K562 (cell line): ENCODE data around the gene ASB7. TPM values are rescaled to one million over a fixed set of nuclear protein-coding genes. Genes with fewer than 3 reads are reported as not detected.

ENCODE experiments used
- ATAC-seq: fragments of 200-7000 bp; cut with Tn5 transposase; 3 replicates; pipeline ENCODE4 v1.9.1; 2020; ENCODE audit warnings: moderate library complexity
- BruUV-seq: library from RNA; stranded (reverse); fragments of 400-500 nt; replicated peaks from 2 replicates; lab custom pipeline; 2021; lab: Mats Ljungman, UMichigan
- CTCF ChIA-PET: fragments of 300-600 bp; formaldehyde crosslinking; extraction: SDS; loops from one replicate; lab custom pipeline; 2021; ENCODE audit warnings: low intra/inter-chr PET ratio; lab: Yijun Ruan, JAX
- POLR2A ChIA-PET: fragments of 300-600, 350-650 bp; sonication (Branson Sonifier 250); formaldehyde crosslinking; extraction: SDS; loops from one replicate; lab custom pipeline; 2021; ENCODE audit warnings: antibody characterized with exemption, inconsistent platforms; lab: Yijun Ruan, JAX
- DNase-seq, 4 experiments: peaks; one replicate each; pipeline versions ENCODE4 v3.0.0 to v3.0.0-alpha.2; 2011 to 2018; ENCODE audit warnings: low spot score in 3 of 4, mixed read lengths in 3 of 4; ENCODE audit errors: extremely low read depth in 1 of 4
- FAIRE-seq: peaks from 2 replicates; lab custom pipeline; 2011; peaks lifted over from hg19 to GRCh38; lab: Jason Lieb, UNC
- H2AFZ ChIP-seq: 2 replicates; pipeline ENCODE4 v1.6.0; 2011; ENCODE audit warnings: low read depth, low read length, control low read depth, inconsistent platforms
- H3K27ac ChIP-seq: fragments of 200-600 bp; 3 replicates; pipeline ENCODE4 v1.8.0; 2011; ENCODE audit warnings: low read depth, mild to moderate bottlenecking, control low read depth, inconsistent platforms, low read length, moderate library complexity, mixed read lengths; ENCODE audit errors: extremely low read depth
- H3K27me3 ChIP-seq, 2 experiments: fragments of 300-600 bp in 1 of 2; 2 replicates in 1 of 2; 3 replicates in 1 of 2; pipeline versions ENCODE4 v1.6.0 to v1.8.0; 2011; ENCODE audit warnings: inconsistent platforms in 2 of 2, low read length in 2 of 2, mild to moderate bottlenecking in 1 of 2, mixed read lengths in 1 of 2, moderate library complexity in 1 of 2; ENCODE audit not compliant: control insufficient read depth in 2 of 2, insufficient read depth in 2 of 2
- H3K36me3 ChIP-seq: fragments of 300-600 bp; 3 replicates; pipeline ENCODE4 v1.8.0; 2011; ENCODE audit warnings: mild to moderate bottlenecking, low read length, inconsistent platforms; ENCODE audit not compliant: control insufficient read depth, insufficient read depth
- H3K4me1 ChIP-seq, 2 experiments: fragments of 200-600 bp in 1 of 2; replicated peaks in 1 of 2; 2 replicates in 1 of 2; 3 replicates in 1 of 2; pipeline versions ENCODE4 v1.5.1 to v1.8.0; 2011; ENCODE audit warnings: inconsistent platforms in 2 of 2, low read length in 2 of 2, mild to moderate bottlenecking in 1 of 2, mixed read lengths in 1 of 2, moderate library complexity in 1 of 2; ENCODE audit not compliant: control insufficient read depth in 2 of 2, insufficient read depth in 2 of 2
- H3K4me2 ChIP-seq: 2 replicates; pipeline ENCODE4 v1.6.1; 2011; ENCODE audit warnings: low read length, control low read depth, inconsistent platforms, mixed read lengths; ENCODE audit not compliant: insufficient read depth
- H3K4me3 ChIP-seq: fragments of 200-600 bp; sonication (generic), shearing (Covaris generic); 2 replicates; pipeline ENCODE4 v1.5.1; 2016; ENCODE audit warnings: control low read depth, inconsistent platforms
- H3K79me2 ChIP-seq: fragments of 200-600 bp; 3 replicates; pipeline ENCODE4 v1.8.0; 2011; ENCODE audit warnings: low read length, inconsistent platforms; ENCODE audit not compliant: control insufficient read depth, insufficient read depth
- H3K9ac ChIP-seq, 2 experiments: 2 replicates each; pipeline versions ENCODE4 v1.6.0 to v1.6.1; 2011; ENCODE audit warnings: low read depth in 2 of 2, low read length in 2 of 2, control low read depth in 1 of 2, inconsistent platforms in 1 of 2, mild to moderate bottlenecking in 1 of 2, mixed read lengths in 1 of 2; ENCODE audit not compliant: insufficient read depth in 1 of 2
- H3K9me1 ChIP-seq: one replicate; pipeline ENCODE4 v1.6.0; 2011; ENCODE audit warnings: inconsistent platforms, mild to moderate bottlenecking, low read length, moderate library complexity; ENCODE audit not compliant: control insufficient read depth, insufficient read depth
- H3K9me3 ChIP-seq: replicated peaks from 2 replicates; pipeline ENCODE4 v1.5.1; 2011; ENCODE audit warnings: low read depth, low read length, inconsistent platforms; ENCODE audit not compliant: control insufficient read depth, insufficient read depth
- H4K20me1 ChIP-seq: replicated peaks from 2 replicates; pipeline ENCODE4 v1.6.1; 2011; ENCODE audit warnings: low read length, inconsistent platforms, mixed read lengths; ENCODE audit not compliant: control insufficient read depth, insufficient read depth
- BRF2 ChIP-seq: IDR thresholded peaks from 3 replicates; pipeline ENCODE4 v1.6.1; 2011; ENCODE audit warnings: borderline replicate concordance, mild to moderate bottlenecking; ENCODE audit not compliant: insufficient read length, insufficient read depth
- CAMTA2 ChIP-seq: fragments of 250-450 bp; sonication (Bioruptor Pico); conservative IDR thresholded peaks from 2 replicates; pipeline ENCODE4 v1.5.1; 2022
- CREBBP ChIP-seq: IDR thresholded peaks from one replicate; pipeline ENCODE4 v1.6.1; 2012; ENCODE audit warnings: low read depth, mild to moderate bottlenecking, control low read depth, inconsistent platforms, low read length
- NR2C1 ChIP-seq, 2 experiments: fragments of 450-650 bp; IDR thresholded peaks; 2 replicates each; pipeline ENCODE4 v1.6.1; 2017; ENCODE audit warnings: mild to moderate bottlenecking in 2 of 2, antibody characterized with exemption in 1 of 2, inconsistent platforms in 1 of 2, missing compliant biosample characterization in 1 of 2, missing genetic modification characterization in 1 of 2
- NR4A1 ChIP-seq, 2 experiments: fragments of 250-450 bp in 1 of 2; fragments of 450-650 bp in 1 of 2; sonication (Bioruptor Pico) in 1 of 2; IDR thresholded peaks; 2 replicates each; pipeline versions ENCODE4 v1.4.0 to v1.6.1; 2016 to 2020; ENCODE audit warnings: mild to moderate bottlenecking in 2 of 2, missing compliant biosample characterization in 1 of 2, missing genetic modification characterization in 1 of 2, moderate library complexity in 1 of 2
- RREB1 ChIP-seq: fragments of 250-450 bp; sonication (Bioruptor Pico); IDR thresholded peaks from 2 replicates; pipeline ENCODE4 v1.4.0; 2020
- SMAD1 ChIP-seq: fragments of 150-350 bp; IDR thresholded peaks from 2 replicates; pipeline ENCODE4 v1.6.1; 2014; ENCODE audit warnings: low read length, low read depth; ENCODE audit not compliant: partially characterized antibody
- ZNF511 ChIP-seq: sonication (generic); formaldehyde crosslinking; IDR thresholded peaks from 2 replicates; pipeline ENCODE4 v1.8.0; 2022; ENCODE audit warnings: mild to moderate bottlenecking, missing genetic modification reagents
- WGBS: fragments of 100-300 bp; shearing (Covaris generic); methylation state at CpG from one replicate; pipeline ENCODE4 v1.1.6; 2016; ENCODE audit warnings: low coverage, mixed read lengths; ENCODE audit not compliant: insufficient coverage; ENCODE audit errors: missing lambda C conversion rate; 5-methylcytosine and 5-hydroxymethylcytosine counted together
- in situ Hi-C: fragments of 300-500 bp; cut with MboI; formaldehyde crosslinking; loops from 4 replicates; pipeline ENCODE4 v1.15.0; 2018; ENCODE audit warnings: inconsistent platforms, mixed read lengths
- intact Hi-C: fragments of 100-400 bp; cut with micrococcal nuclease; formaldehyde crosslinking; loops from 2 replicates; pipeline ENCODE4 v1.14.2; 2022
- polyA plus RNA-seq, 8 experiments: library from polyadenylated mRNA; depleted of rRNA in 4 of 8; stranded (reverse) in 5 of 8; unstranded in 3 of 8; fragments of >200 nt; fragmentation: Nextera tagmentation in 2 of 8; fragmentation: Illumina TruSeq in 1 of 8; extraction: Ambion mirVana in 2 of 8; extraction: Trizol in 1 of 8; gene quantifications; 2 replicates each; pipeline versions ENCODE4 v1.2.1 to v1.2.3, GENCODE V29; 2011 to 2014; ENCODE audit warnings: inconsistent platforms in 1 of 8, missing spikeins in 1 of 8
- total RNA-seq, 7 experiments: library from RNA; depleted of rRNA in 6 of 7; stranded (reverse); fragments of >200 nt in 6 of 7; fragmentation: Illumina TruSeq in 2 of 7; extraction: Trizol in 2 of 7; gene quantifications; 2 replicates each; pipeline versions ENCODE4 v1.2.1 to v1.2.3, GENCODE V29; 2011 to 2021; ENCODE audit warnings: low replicate concordance in 1 of 7

The ASB7 gene
- total and polyA plus RNA-seq, 9 of the 15 experiments (the other 6 are each of a cell fraction or from before 2014, with no cell fraction given) = 1.8 to 10.1 (median 6.8) TPM

GRCh38 chr15:100663915-100664281, 61.5 kb downstream of the ASB7 start:
- no peaks in the 10 kb centered on the region; the same call in 1 of the 2 replicates for H4K20me1 ChIP-seq
- TF ChIP-seq ZNF511 = no peak
- no peak for TF ChIP-seq NR4A1 (CRISPR knock-in tag; IDR thresholded peaks at IDR 0.05)
- no peak for TF ChIP-seq NR4A1 (tag; IDR thresholded peaks at IDR 0.05)
- no peak for TF ChIP-seq BRF2
- TF ChIP-seq CREBBP = no peak
- no peak for TF ChIP-seq RREB1
- no peak for TF ChIP-seq NR2C1 (IDR thresholded peaks at IDR 0.05)
- TF ChIP-seq NR2C1 (tag; IDR thresholded peaks at IDR 0.05) = no peak
- no peak for TF ChIP-seq CAMTA2
- no peak for TF ChIP-seq SMAD1
- TF ChIP-seq, all 486 proteins: peak for 0
- no peak overlapping the region for H2AFZ ChIP-seq
- CTCF ChIA-PET = no interaction called here
- intact Hi-C loops (no loop called here), in situ Hi-C loops (no loop called here)
- no peaks in the 10 kb centered on the region for H3K9me3 ChIP-seq
- 2% methylated on average over 11 of the region's 11 CpGs for WGBS
- H3K79me2 ChIP-seq = no peaks in the 10 kb centered on the region
- H3K9me1 ChIP-seq = no peaks in the 10 kb centered on the region
- H3K27me3 ChIP-seq = peaks cover 48 to 65% of the 10 kb centered on the region in 2 experiments
- POLR2A ChIA-PET = no interaction called here
- no peaks in the 10 kb centered on the region for H3K4me1 ChIP-seq
- FAIRE-seq (no peak), DNase-seq (no peak), ATAC-seq (no peak)
- no peak overlapping the region for H3K9ac ChIP-seq
- BruUV-seq = no TSS peak
- H3K4me2 ChIP-seq = no peak overlapping the region
- H3K36me3 ChIP-seq = no peaks in the 10 kb centered on the region
- H3K27ac ChIP-seq = no peak overlapping the region
- H3K4me3 ChIP-seq = no peak overlapping the region
